Stimulated activated CD4-positive, alpha-beta T cell treated with anti-CD3 and anti-CD28 coated beads, Interleukin-1b, Interleukin-23, amount 100 ng/mL, for 24 hours (primary cell): Measurements from ENCODE around the gene IFT52.
A peak's percentile ranks its signal among the peaks of the same experiment; 100 is the strongest.
"Not testable (repeated sequence)": the region's sequence is repeated elsewhere in the genome, so short reads cannot be mapped to it uniquely, and the experiment has no call there.

Experiments
- DNase-seq, 4 experiments: peaks; one replicate each; pipeline ENCODE4 v3.0.0-alpha.2; 2020; ENCODE audit warnings: low read depth in 4 of 4, low spot score in 1 of 4

IFT52 gene

DNA sequence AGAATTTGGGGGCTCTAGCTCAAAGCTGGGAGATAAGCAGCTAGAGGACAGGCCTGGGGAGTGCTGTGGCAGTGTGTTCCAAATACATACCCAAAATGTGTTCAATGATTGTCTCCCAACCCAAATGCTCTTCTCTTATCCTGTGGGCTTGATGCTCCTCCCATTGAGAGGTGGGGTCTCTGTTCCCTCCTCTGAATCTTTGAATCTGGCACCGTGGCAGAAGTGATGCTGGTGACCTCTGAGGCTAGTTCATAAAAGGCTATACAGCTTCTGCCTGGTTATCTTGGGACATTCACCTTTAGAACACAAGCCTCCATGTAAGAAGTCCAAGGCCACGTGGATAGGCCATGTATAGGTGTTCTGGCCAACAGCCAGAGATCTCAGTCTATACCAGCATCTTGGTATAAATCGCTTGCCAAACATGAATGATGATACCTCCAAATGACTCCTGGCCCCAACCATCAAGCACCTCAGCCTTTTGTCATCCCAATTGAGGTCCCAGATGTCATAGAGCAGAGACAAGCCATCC, 60.3 kb downstream of the IFT52 start:
- DNase-seq = no peak

DNA sequence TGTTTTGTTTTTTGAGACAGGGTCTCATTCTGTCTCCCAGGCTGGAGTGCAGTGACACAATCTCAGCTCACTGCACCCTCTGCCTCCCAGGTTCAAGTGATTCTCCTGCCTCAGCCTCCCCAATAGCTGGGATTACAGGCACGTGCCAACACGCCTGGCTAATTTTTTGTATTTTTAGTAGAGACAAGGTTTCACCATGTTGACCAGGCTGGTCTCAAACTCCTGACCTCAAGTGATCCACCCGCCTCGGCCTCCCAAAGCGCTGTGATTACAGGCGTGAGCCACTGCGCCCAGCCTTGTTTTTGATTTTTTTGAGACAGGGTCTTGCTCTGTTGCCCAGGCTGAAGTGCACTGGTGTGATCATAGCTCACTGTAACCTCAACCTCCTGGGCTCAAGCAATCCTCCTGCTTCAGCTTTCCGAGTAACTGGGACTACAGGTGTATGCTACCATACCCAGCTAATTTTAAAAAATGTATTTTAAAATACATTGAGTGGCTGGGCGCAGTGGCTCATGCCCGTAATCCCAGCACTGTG, 61.0 kb downstream of the IFT52 start:
- not testable (repeated sequence) for DNase-seq

DNA sequence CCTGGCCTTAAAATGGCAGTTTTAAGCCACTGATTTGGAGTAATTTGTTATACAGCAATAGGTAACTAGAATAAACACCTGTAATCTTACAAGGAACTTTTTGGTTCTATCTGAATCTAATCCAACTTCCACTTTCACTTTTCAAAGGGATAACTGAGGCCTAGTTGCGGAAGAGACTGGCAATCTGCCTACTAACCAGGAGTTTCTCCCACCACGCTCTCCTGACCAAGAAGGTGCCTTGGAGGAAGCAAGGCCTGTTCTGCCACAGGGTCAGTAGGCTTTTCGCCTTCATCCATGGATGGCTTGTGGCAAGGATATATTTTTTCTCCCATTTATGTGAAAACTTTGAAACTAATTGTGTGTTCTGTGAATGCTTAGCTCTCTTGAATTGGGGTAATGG, 63.2 kb downstream of the IFT52 start:
- no peak for DNase-seq

DNA sequence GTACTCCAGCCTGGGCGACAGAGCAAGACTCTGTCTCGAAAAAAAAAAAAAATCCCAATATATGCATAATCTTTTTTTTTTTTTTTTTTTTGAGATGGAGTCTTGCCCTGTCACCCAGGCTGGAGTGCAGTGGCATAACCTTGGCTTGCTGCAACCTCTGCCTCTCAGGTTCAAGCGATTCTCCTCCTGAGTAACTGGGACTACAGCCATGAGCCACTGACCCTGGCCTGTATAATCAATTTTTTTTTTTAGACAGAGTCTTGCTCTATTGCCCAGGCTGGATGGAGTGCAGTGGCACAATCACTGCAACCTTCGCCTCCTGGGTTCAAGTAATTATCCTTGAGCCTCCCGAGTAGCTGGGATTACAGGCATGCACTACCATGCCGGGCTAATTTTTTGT, 64.4 kb downstream of the IFT52 start:
- not testable (repeated sequence) for DNase-seq

DNA sequence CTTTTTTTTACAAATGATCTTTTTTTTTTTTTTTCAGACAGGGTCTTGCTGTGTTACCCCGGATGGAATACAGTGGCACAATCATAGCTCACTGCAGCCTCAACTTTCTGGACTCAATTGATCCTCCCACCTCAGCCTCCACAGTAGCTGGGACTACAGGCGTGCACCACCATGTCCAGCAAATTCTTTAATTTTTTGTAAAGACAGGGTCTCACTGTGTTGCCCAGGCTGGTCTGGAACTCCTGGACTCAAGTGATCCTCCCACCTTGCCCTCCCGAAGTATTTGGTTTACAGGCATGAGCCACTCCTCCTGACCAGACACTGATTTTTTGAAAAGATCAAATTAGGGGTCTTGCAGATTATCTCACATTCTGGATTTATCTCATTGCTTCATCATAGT, 65.2 kb downstream of the IFT52 start:
- DNase-seq = no peak

DNA sequence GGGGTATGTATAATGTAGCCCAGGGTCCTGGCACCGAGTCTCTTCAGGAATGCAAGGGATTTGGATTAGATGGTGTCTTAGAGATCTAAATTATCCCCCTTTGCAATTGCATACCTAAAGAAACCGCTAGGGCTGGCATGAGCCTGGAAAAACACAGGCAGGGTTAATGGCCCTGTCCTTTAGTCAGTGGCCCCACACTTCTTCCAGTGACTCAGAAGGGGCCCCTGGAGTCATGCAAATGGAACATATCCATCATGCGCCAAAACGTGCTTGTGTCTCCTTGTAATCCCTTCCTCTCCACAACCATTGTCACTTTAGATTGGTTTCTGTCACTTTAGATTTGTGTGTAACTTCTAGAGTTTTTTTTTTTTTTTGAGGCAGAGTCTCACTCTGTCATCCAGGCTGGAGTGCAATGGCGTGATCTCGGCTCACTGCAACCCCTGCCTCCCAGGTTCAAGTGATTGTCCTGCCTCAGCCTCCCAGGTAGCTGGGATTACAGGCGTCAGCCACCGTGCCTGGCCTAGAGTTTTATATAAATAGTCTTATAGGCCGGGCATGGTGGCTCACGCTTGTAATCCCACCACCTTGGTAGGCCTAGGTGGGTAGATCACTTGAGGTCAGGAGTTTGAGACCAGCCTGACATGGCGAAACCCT, 67.5 kb downstream of the IFT52 start:
- DNase-seq = peak in 2 of 4 experiments; percentile 33 to 62

DNA sequence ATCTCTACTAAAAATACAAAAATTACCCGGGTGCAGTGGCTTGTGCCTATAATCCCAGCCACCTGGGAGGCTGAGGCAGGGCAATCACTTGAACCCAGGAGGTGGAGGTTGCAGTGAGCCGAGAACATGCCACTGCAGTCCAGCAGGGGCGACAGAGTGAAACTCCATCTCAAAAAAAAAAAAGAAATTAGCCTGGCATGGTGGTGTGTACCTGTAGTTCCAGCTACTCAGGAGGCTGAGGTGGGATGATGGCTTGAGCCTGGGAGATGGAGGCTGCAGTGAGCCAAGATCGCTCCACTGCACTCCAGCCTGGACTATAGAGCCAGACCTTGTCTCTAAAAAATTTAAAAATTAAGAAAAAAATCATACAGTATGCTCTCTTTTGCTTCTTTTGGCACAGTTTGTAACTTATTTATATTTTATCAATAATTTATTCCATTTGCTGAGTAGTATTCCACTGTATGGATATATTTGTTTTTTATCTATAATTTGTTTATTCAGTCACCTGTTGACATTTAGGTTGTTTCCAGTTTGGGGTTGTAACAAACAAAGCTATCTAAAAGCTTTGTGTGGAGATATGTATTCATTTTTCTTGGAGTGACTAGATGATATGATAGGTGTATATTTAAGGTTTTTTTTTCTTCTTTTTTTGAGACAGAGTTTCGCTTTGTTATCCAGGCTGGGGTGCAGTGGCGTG, 68.1 kb downstream of the IFT52 start:
- DNase-seq = no peak

DNA sequence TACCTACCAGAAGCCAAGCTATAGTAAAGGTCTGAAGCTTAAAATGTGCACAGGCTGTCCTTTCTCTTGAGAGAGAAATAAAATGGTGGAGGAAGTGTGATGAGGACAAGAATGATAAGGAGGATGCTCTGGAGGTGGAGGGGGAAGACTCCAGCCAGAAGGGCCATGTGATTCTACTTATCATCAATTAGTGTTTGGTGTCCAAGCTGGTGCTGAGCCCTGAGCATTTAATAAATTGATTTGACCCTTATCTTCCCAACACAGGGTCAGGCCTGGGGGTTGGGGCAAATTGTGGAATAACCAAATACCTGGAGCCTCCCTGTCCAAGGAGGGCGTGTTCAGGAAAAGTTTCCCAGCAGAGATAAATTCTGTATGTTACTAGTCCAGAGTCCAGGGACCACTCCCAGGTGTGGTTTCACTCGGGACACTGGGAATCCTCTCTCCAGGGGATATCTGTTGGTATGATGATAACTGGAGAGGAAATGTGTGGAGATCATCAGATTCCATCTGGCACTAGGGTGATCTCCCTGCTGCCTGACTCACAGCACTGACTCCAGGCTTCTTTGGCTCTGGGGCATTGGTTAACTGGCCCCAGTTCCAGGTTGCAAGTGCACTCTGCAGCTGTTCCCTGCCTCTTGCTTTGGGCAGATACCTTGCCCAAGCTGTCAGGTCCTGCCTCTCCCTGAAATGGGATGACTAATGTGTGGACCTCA, 72.4 kb downstream of the IFT52 start:
- no peak for DNase-seq

DNA sequence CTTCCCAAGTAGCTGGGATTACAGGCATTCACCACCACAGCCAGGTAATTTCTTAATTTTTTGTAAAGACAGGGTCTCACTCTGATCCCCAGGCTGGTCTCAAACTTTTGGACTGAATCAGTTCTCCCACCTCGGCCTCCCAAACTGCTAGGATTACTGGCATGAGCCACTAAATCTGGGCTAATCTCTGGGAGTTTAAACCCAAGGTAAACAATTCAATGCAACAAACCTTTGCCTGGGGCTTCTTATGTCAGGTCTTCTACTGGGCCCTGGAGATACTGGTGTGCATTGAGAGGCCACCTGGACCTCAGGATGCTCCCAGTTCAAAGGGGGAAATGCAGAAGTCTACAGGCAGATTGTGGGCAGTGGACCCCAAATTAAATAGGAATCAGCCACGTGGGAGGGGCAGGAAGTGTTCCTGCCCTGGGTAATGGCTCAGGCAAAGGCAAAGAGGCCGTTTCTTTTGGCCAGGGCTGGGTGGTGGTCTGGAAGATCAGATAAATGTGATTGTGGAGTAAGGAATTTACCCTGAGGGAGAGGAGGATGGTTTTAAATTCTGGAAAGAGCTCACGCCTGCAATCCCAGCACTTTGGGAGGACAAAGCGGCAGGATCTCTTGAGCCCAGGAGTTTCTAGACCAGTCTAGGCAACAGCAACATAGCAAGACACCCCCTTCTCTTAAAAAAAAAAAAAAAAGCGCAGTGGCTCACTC, 74.9 kb downstream of the IFT52 start:
- no peak for DNase-seq

DNA sequence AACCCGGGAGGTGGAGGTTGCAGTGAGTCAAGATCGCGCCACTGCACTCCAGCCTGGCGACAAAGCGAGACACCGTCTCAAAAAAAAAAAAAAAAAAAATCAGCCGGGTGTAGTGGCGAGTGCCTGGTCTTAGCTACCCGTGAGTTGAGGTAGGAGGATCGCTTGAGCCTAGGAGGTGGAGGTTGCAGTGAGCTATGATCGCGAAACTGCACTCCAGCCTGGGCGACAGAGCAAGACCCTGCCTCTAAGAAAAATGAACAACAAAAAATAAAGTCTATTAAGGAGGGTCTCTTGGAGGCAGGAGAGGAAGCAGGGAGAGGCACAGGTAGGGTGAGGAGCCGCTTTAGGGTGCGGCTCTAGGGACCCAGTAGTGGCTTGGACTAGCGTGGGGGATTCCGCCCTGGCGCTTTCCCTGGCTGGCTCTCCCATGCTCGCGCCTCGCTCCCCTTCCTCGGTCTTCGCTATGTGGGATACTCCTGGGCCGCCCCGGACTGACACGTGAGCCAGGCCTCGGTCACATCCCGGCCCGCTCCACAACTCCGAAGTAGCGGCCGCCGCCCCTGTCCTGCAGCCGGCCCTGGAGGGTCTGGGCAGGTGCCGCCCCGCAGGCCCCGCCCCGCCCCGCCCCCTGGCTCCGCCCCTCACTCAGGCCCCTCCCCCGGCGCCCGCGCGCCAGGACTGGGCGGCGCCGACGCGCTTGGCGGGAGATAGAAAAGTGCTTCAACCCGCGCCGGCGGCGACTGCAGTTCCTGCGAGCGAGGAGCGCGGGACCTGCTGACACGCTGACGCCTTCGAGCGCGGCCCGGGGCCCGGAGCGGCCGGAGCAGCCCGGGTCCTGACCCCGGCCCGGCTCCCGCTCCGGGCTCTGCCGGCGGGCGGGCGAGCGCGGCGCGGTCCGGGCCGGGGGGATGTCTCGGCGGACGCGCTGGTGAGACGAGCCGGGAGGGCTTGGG, 75.9 kb downstream of the IFT52 start, which contains the start of gene MYBL2:
Gene MYBL2 (plus strand): TSS at position 739 of the 953 bp plus-strand sequence. CDS start 170 bp downstream, at position 909.
- DNase-seq = peak; percentile 29 to 56 (median 52)

DNA sequence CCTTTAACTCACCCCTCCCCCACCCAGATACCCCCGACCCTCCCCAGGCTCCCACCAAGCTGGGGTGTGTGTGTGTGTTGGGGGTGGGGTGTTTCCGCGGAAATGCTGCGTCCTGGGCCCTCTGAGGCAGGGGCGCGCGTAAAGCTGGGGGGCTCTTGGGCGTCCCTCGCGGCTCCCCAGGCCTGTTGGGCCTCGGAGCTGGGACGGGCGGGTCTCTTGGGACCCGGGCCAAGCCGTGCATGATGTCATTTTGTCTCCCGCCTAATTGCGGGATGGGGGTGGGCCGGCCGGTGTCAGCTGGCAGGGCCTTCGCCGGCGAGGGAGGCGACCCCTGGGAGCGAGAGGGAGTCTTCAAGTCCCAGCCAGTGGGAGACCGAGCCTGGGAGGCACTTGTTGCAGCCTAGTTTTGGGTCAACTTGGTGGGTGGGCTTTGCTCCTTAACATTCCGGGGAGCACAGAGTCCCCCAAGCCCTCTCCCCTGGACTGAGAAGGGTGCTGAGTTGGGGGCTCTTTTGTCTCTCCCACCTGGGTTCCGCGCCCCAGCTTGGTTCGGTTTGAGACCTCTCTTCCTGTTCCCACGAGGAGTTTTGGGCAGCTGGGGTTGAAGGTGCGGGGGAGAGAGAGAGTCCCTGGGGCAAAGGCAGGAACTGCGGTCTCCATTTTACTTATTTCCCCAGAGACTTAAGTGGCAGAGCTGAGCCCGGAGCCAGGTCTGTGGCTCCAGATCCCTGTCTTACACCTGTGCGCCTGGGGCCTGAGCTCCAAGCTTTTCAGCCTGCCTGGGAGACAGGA, 76.8 kb downstream of the IFT52 start:
- peak in 1 of 4 experiments; percentile 12 for DNase-seq

DNA sequence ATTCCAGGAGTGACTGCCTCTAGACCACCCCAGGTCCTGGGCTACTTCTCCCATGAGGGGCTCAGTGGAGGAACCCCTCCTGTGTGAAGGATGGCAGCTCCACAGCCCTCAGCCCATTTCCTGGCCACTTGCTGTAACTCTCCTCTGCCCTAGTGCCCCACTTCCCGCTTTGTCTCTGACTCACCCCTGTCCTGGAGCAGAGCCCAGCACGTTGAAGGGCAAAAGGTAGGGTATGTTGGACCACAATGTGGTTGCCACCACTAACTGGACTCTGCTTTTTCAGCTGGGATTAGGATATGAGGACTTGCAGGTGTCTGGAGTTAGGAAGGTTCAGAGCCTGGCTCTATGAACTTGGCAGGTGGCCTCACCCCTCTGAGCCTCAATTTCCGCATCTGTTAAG, 78.6 kb downstream of the IFT52 start:
- DNase-seq = no peak

DNA sequence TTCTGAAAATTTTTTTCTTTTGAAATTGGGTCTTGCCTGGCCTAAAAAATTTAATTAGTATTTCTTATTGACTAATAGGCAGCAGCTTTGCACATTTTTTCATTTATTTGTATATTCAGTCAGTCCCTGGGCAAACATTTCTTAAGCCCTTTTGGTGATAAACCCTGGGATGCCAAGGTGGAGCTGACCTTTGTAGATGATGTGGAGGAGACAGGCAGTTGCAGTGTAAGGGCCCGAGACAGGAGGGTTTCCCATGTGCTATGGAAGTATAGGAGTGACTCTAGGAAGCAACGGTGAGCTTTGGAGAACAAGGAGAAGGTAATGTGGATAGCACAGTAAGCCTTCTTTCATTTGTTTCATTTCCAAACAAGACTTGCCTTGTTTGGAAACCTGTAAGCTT, 79.7 kb downstream of the IFT52 start:
- DNase-seq = no peak

DNA sequence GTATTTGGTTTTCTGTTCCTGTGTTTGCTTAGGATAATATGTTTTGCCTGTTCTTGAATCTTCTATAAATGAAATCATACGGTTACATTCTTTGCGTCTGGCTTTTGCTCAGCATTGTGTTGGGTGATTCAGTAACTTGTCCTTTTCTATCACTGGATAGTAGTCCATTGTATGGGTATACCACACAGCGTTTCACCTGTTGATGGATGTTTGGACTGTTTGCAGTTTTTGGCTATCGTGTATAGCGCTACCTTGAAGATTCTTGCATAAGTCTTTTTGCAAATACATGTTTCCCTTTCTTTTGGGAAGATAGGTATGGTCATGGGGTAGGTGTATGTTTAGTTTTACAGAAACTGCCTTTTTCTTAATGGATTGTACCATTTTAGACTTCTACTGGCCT, 85.6 kb downstream of the IFT52 start:
- DNase-seq = no peak

DNA sequence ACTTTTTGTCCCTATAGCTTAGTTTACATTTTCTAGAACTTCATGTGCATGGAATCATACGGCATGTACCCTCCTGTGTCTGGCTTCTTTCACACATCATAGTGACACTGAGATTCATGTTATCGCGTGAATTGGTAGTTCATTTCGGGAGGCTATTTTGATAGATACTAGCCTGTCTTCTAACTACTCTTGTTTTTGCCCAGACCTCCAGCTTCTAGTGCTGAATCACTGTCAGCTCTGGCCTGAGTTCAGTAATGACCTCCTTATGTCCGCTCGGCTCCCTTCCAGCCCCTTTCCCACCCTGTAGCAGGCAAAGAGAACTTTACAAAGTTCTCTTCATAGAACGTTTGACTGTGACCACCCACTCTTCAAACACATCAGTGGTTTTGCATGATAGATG, 90.2 kb downstream of the IFT52 start:
- DNase-seq = no peak

DNA sequence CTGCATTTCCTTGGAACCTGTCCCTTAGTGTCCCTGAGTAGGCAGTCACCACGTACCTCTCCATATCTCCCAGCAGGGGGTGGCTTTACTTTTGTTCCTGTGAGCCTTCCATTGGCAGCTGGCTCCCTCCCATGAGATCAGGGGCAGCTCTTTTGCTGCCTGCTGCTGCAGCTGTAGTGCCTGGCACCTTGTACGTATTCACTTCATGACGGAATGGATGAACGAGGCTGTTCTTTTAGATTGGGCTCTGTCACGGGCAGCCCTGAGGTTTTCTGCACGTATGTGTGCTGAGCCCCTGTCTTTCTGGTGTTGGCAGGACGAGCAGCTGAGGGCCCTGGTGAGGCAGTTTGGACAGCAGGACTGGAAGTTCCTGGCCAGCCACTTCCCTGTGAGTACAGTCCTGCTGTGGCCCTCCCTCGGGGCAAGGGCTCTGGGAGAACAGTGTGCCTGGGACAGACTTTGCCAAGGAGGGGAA, 90.8 kb downstream of the IFT52 start:
- DNase-seq = no peak

DNA sequence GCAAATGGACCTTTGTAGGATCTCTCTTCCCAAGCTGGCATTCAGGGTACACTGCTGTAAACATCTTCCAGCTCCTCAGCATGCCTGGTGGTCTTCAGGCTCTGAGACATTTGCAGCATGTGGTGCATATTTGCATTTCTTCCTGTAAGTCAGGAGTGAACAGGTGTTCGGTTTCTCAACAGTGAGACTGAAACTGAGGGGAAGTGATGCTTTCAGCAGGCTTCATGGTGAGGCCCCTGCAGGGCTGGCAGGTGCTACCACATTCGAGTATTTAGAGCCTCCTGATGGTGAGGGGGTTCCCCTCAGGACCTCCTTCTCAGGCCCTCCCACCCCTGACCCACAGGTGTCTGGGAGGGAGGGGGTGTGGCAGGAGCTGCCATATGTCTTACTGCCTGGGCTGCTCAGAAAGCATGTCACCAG, 91.3 kb downstream of the IFT52 start:
- no peak for DNase-seq

DNA sequence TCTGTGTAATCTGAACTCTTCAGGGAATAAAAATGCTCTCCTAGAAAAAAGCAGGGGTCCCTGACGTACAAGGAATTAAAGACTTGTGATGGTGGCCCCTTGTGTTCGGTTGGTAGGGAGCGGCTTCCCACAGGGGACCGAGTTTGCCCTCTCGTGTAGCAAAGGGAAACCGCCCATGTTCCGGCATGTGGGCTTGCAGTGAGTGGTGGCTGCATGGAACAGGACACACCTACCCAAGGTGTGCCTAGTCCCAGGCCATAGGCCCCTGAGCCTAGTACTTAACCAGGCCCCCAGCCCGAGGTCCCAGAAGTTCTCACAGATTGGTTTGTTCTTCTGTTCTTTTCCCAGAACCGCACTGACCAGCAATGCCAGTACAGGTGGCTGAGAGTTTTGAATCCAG, 91.7 kb downstream of the IFT52 start:
- no peak for DNase-seq

DNA sequence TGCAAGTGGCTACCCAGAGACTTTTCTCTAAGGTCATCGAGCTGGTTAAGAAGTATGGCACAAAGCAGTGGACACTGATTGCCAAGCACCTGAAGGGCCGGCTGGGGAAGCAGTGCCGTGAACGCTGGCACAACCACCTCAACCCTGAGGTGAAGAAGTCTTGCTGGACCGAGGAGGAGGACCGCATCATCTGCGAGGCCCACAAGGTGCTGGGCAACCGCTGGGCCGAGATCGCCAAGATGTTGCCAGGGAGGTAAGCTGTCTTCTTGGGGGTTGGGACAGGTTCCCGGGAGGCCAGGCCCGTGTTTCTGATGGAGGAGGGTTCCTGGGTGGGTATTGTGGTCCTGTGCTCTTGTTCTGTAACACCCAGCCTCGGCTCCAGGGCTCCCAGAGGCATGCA, 96.1 kb downstream of the IFT52 start:
- DNase-seq = no peak
